BE2C (cell line): Measurements from ENCODE around the gene CARD14.
A peak's percentile ranks its signal among the peaks of the same experiment; 100 is the strongest.

Experiments used
- DNase-seq: peaks from one replicate; pipeline ENCODE4 v3.0.0-alpha.2; 2020
- H3K27me3 ChIP-seq: fragments of 250-450 bp; sonication (Bioruptor Pico); 2 replicates; pipeline ENCODE4 v1.5.1; 2020; ENCODE audit warnings: mild to moderate bottlenecking
- H3K36me3 ChIP-seq: fragments of 250-450 bp; sonication (Bioruptor Pico); 2 replicates; pipeline ENCODE4 v1.5.1; 2020; ENCODE audit warnings: mild to moderate bottlenecking
- H3K4me1 ChIP-seq: fragments of 250-450 bp; sonication (Bioruptor Pico); 2 replicates; pipeline ENCODE4 v1.5.1; 2020
- H3K4me3 ChIP-seq: 2 replicates; pipeline ENCODE4 v1.5.1; 2011; ENCODE audit warnings: low read depth, low read length
- H3K9me3 ChIP-seq: fragments of 250-450 bp; sonication (Bioruptor Pico); 2 replicates; pipeline ENCODE4 v1.5.1; 2020
- CTCF ChIP-seq: IDR thresholded peaks from 2 replicates; pipeline ENCODE4 v1.5.1; 2012; ENCODE audit warnings: mild to moderate bottlenecking, low read depth, low read length

The CARD14 gene

GRCh38 chr17:80190716-80191115 is 20.9 kb downstream of the CARD14 start:
- DNase-seq = no peak
- H3K27me3 ChIP-seq = no peaks in the 10 kb centered on the region
- H3K4me1 ChIP-seq = no peaks in the 10 kb centered on the region
- H3K9me3 ChIP-seq = no peaks in the 10 kb centered on the region
- no peak for TF ChIP-seq CTCF
- H3K36me3 ChIP-seq = no peaks in the 10 kb centered on the region
- no peak overlapping the region for H3K4me3 ChIP-seq

- Histone ChIP-seq H3K27me3 (no peaks in the 10 kb centered on the region), H3K4me3 (no peak overlapping the region), H3K4me1 (no peaks in the 10 kb centered on the region), H3K36me3 (no peaks in the 10 kb centered on the region), H3K9me3 (no peaks in the 10 kb centered on the region)
- DNase-seq = no peak
- no peak; the same call in 1 of the 2 replicates for TF ChIP-seq CTCF
These were observed 21.4 kb downstream of the CARD14 start for GRCh38 chr17:80191192-80191591.

- no peaks in the 10 kb centered on the region for H3K27me3 ChIP-seq
- no peak for DNase-seq
- no peaks in the 10 kb centered on the region for H3K4me1 ChIP-seq
- H3K9me3 ChIP-seq = no peaks in the 10 kb centered on the region
- H3K4me3 ChIP-seq = no peak overlapping the region
- H3K36me3 ChIP-seq = no peaks in the 10 kb centered on the region
- TF ChIP-seq CTCF = no peak
These were observed 22.2 kb downstream of the CARD14 start for GRCh38 chr17:80191865-80192661.

GRCh38 chr17:80195141-80195540 is 25.3 kb downstream of the CARD14 start:
- H3K27me3 ChIP-seq = no peaks in the 10 kb centered on the region
- TF ChIP-seq CTCF = no peak
- DNase-seq = no peak
- no peak overlapping the region for H3K4me3 ChIP-seq
- H3K36me3 ChIP-seq = no peaks in the 10 kb centered on the region
- no peaks in the 10 kb centered on the region for H3K9me3 ChIP-seq
- H3K4me1 ChIP-seq = no peaks in the 10 kb centered on the region

- DNase-seq = no peak
- TF ChIP-seq CTCF = peak; percentile 96
These were observed 26.1 kb downstream of the CARD14 start for GRCh38 chr17:80195671-80196529.

More at GRCh38 chr17:80195671-80196529, 26.1 kb downstream of the CARD14 start:
- Histone ChIP-seq H3K4me1 (no peaks in the 10 kb centered on the region), H3K27me3 (no peaks in the 10 kb centered on the region), H3K4me3 (no peak overlapping the region), H3K9me3 (no peaks in the 10 kb centered on the region), H3K36me3 (no peaks in the 10 kb centered on the region)
